Endodermal cell (in vitro differentiated cells): Measurements from ENCODE around the gene ARHGDIG. TPM values are rescaled to one million over a fixed set of nuclear protein-coding genes. Genes with fewer than 3 reads are reported as not detected.

Source experiments
- DNase-seq: peaks from one replicate; pipeline ENCODE4 v3.0.0-alpha.2; 2017
- H3K27ac ChIP-seq: 2 replicates; pipeline ENCODE4 v1.5.1; 2013; ENCODE audit warnings: mild to moderate bottlenecking, low read depth, low read length, moderate library complexity
- H3K27me3 ChIP-seq: 2 replicates; pipeline ENCODE4 v1.6.1; 2013; ENCODE audit warnings: mild to moderate bottlenecking, low read length, moderate library complexity; ENCODE audit not compliant: insufficient read depth, control insufficient read depth, poor library complexity, severe bottlenecking
- H3K36me3 ChIP-seq: 2 replicates; pipeline ENCODE4 v1.7.0; 2013; ENCODE audit warnings: mild to moderate bottlenecking, low read length, moderate library complexity; ENCODE audit not compliant: control insufficient read depth, insufficient read depth
- H3K4me1 ChIP-seq: one replicate; pipeline ENCODE4 v1.7.0; 2013; ENCODE audit warnings: low read length; ENCODE audit not compliant: control insufficient read depth, insufficient read depth
- H3K4me3 ChIP-seq: 2 replicates; pipeline ENCODE4 v1.5.1; 2013; ENCODE audit warnings: mild to moderate bottlenecking, low read length, moderate library complexity
- H3K9ac ChIP-seq: 2 replicates; pipeline ENCODE4 v1.6.1; 2013; ENCODE audit warnings: mild to moderate bottlenecking, low read length, moderate library complexity; ENCODE audit not compliant: poor library complexity, severe bottlenecking; ENCODE audit errors: extremely low read depth
- H3K9me3 ChIP-seq: 2 replicates; pipeline ENCODE4 v1.6.1; 2013; ENCODE audit warnings: mild to moderate bottlenecking, low read length, moderate library complexity; ENCODE audit not compliant: control insufficient read depth
- H3K27ac Mint-ChIP-seq: 2 replicates; pipeline ENCODE4 v1.8.0; 2020; ENCODE audit warnings: mixed read lengths
- H3K27me3 Mint-ChIP-seq: 2 replicates; pipeline ENCODE4 v1.8.0; 2021; ENCODE audit warnings: mild to moderate bottlenecking, mixed read lengths; ENCODE audit not compliant: insufficient read depth
- H3K36me3 Mint-ChIP-seq: 2 replicates; pipeline ENCODE4 v1.8.0; 2020; ENCODE audit warnings: low read depth, mixed read lengths
- H3K4me1 Mint-ChIP-seq: 2 replicates; pipeline ENCODE4 v1.8.0; 2020; ENCODE audit warnings: mixed read lengths
- H3K4me3 Mint-ChIP-seq: 2 replicates; pipeline ENCODE4 v1.8.0; 2020; ENCODE audit warnings: mild to moderate bottlenecking, moderate library complexity, mixed read lengths
- H3K9me3 Mint-ChIP-seq: 2 replicates; pipeline ENCODE4 v1.8.0; 2020; ENCODE audit warnings: mild to moderate bottlenecking, mixed read lengths
- CTCF ChIP-seq: fragments of 200-600 bp; sonication (generic); conservative IDR thresholded peaks from 2 replicates; pipeline ENCODE4 v1.5.0; 2021; ENCODE audit warnings: antibody characterized with exemption, mild to moderate bottlenecking
- WGBS, 2 experiments: methylation state at CpG; one replicate each; pipeline versions ENCODE4 v1.1.5 to v1.1.7; 2013; ENCODE audit warnings: missing lambda C conversion rate in 2 of 2, mixed read lengths in 1 of 2; ENCODE audit not compliant: insufficient coverage in 1 of 2, insufficient read length in 1 of 2; 5-methylcytosine and 5-hydroxymethylcytosine counted together
- total RNA-seq, 2 donors: library from RNA; stranded (reverse); fragmentation: NEBNext Ultra II Directional in 1 of 2; extraction: Animal tissue kit (Norgen Biotek cat#: 25700) in 1 of 2; gene quantifications; 2 replicates in 1 of 2; 3 replicates in 1 of 2; pipeline ENCODE4 v1.2.1, GENCODE V29; 2021

ARHGDIG gene
- total RNA-seq, 2 donors from 2014 or later, result 6.8 to 19.2 TPM

- Histone ChIP-seq H3K9me3 (no peaks in the 10 kb centered on the region), H3K4me3 (no peak overlapping the region), H3K9ac (no peak overlapping the region), H3K36me3 (no peaks in the 10 kb centered on the region), H3K4me1 (no peaks in the 10 kb centered on the region), H3K27ac (no peak overlapping the region), H3K27me3 (no peaks in the 10 kb centered on the region)
- Mint-ChIP-seq H3K27ac (no peak overlapping the region), H3K4me1 (no peaks in the 10 kb centered on the region), H3K27me3 (no peaks in the 10 kb centered on the region), H3K4me3 (no peak overlapping the region), H3K36me3 (peaks cover 15% of the 10 kb centered on the region), H3K9me3 (no peaks in the 10 kb centered on the region)
- 88 to 93% methylated on average over 4 of the region's 4 CpGs for WGBS, 2 experiments
- DNase-seq, result no peak
- no peak for TF ChIP-seq CTCF
These were observed 37.0 kb upstream of the ARHGDIG start for GRCh38 chr16:243348-243747.

- no peaks in the 10 kb centered on the region for H3K9me3 ChIP-seq
- no peak for DNase-seq
- Mint-ChIP-seq H3K4me3 (no peak overlapping the region), H3K27ac (no peak overlapping the region), H3K4me1 (peaks cover under 1% of the 10 kb centered on the region), H3K36me3 (peaks cover 13% of the 10 kb centered on the region), H3K9me3 (no peaks in the 10 kb centered on the region), H3K27me3 (no peaks in the 10 kb centered on the region)
- H3K4me3 ChIP-seq, result no peak overlapping the region
- WGBS, 2 experiments, result 87 to 93% methylated on average over 7 to 9 of the region's 9 CpGs
- H3K27me3 ChIP-seq, result no peaks in the 10 kb centered on the region
- no peak overlapping the region for H3K9ac ChIP-seq
- TF ChIP-seq CTCF, result no peak
- peaks cover under 1% of the 10 kb centered on the region for H3K36me3 ChIP-seq
- no peak overlapping the region for H3K27ac ChIP-seq
- no peaks in the 10 kb centered on the region for H3K4me1 ChIP-seq
These were observed 35.3 kb upstream of the ARHGDIG start for GRCh38 chr16:245105-245504.

GRCh38 chr16:247027-247426 lies 33.4 kb upstream of the ARHGDIG start:
- H3K4me3 ChIP-seq, result no peak overlapping the region
- no peaks in the 10 kb centered on the region for H3K9me3 ChIP-seq
- H3K27me3 ChIP-seq, result no peaks in the 10 kb centered on the region
- no peak overlapping the region for H3K27ac Mint-ChIP-seq
- peaks cover 14% of the 10 kb centered on the region for H3K36me3 Mint-ChIP-seq
- H3K9me3 Mint-ChIP-seq, result no peaks in the 10 kb centered on the region
- no peak overlapping the region for H3K9ac ChIP-seq
- TF ChIP-seq CTCF, result no peak
- peaks cover 14% of the 10 kb centered on the region for H3K36me3 ChIP-seq
- H3K27ac ChIP-seq, result no peak overlapping the region
- H3K4me1 ChIP-seq, result no peaks in the 10 kb centered on the region
- H3K4me3 Mint-ChIP-seq, result no peak overlapping the region
- peaks cover 4% of the 10 kb centered on the region for H3K4me1 Mint-ChIP-seq
- no peaks in the 10 kb centered on the region for H3K27me3 Mint-ChIP-seq
- WGBS, 2 experiments, result 96 to 97% methylated on average over 6 to 12 of the region's 12 CpGs
- DNase-seq, result no peak
